HG03460 (cell line): ENCODE data around the gene LRIT1.

Source experiments
- ATAC-seq: cut with Tn5 transposase; IDR thresholded peaks from one replicate; pipeline ENCODE4 v1.9.1; 2021; ENCODE audit not compliant: unreplicated experiment

LRIT1 gene

GRCh38 chr10:84217746-84218145 lies 23.6 kb downstream of the LRIT1 start:
- ATAC-seq, result no peak

GRCh38 chr10:84216834-84217233 lies 24.5 kb downstream of the LRIT1 start:
- ATAC-seq, result no peak

GRCh38 chr10:84214612-84215235 lies 26.6 kb downstream of the LRIT1 start:
- ATAC-seq, result peak; percentile 79

GRCh38 chr10:84214046-84214572 lies 27.2 kb downstream of the LRIT1 start:
- ATAC-seq, result no peak

- no peak for ATAC-seq
Observed at GRCh38 chr10:84213076-84213475, 28.3 kb downstream of the LRIT1 start.

GRCh38 chr10:84212014-84212413 lies 29.3 kb downstream of the LRIT1 start:
- no peak for ATAC-seq

GRCh38 chr10:84211566-84211965 lies 29.8 kb downstream of the LRIT1 start:
- no peak for ATAC-seq

GRCh38 chr10:84208023-84208422 lies 33.3 kb downstream of the LRIT1 start:
- ATAC-seq, result no peak

GRCh38 chr10:84205853-84206525 lies 35.4 kb downstream of the LRIT1 start:
- no peak for ATAC-seq

GRCh38 chr10:84205049-84205852 lies 36.1 kb downstream of the LRIT1 start:
- ATAC-seq, result peak; percentile 71

GRCh38 chr10:84204610-84205009 lies 36.7 kb downstream of the LRIT1 start:
- no peak for ATAC-seq

- peak; percentile 61 for ATAC-seq
Observed at GRCh38 chr10:84204122-84204521, 37.2 kb downstream of the LRIT1 start.

GRCh38 chr10:84202349-84202748 lies 39.0 kb downstream of the LRIT1 start:
- no peak for ATAC-seq

- no peak for ATAC-seq
Observed at GRCh38 chr10:84201682-84202081, 39.7 kb downstream of the LRIT1 start.

- no peak for ATAC-seq
Observed at GRCh38 chr10:84201244-84201606, 40.1 kb downstream of the LRIT1 start.

GRCh38 chr10:84200537-84201243 lies 40.7 kb downstream of the LRIT1 start:
- no peak for ATAC-seq

- no peak for ATAC-seq
Observed at GRCh38 chr10:84198206-84198915, 43.0 kb downstream of the LRIT1 start.

GRCh38 chr10:84197643-84198042 lies 43.7 kb downstream of the LRIT1 start:
- no peak for ATAC-seq

- no peak for ATAC-seq
Observed at GRCh38 chr10:84196941-84197340, 44.4 kb downstream of the LRIT1 start.

GRCh38 chr10:84196083-84196482 lies 45.3 kb downstream of the LRIT1 start:
- no peak for ATAC-seq
